HepG2 (cell line): Measurements from ENCODE around the gene FAM118B. TPM values are rescaled to one million over a fixed set of nuclear protein-coding genes. Genes with fewer than 3 reads are reported as not detected.

ENCODE experiments used
- AGO2 ChIP-seq: fragments of 200-400 bp; formaldehyde crosslinking; optimal IDR thresholded peaks from 2 replicates; pipeline ENCODE3; 2017; ENCODE audit warnings: mild to moderate bottlenecking, low read depth, low read length, moderate library complexity
- CBX1 ChIP-seq: IDR thresholded peaks from one replicate; pipeline ENCODE4 v1.6.1; 2016; ENCODE audit warnings: antibody characterized with exemption, low read depth
- FOXJ3 ChIP-seq: sonication (generic); formaldehyde crosslinking; IDR thresholded peaks from 2 replicates; pipeline ENCODE4 v1.4.0; 2020; ENCODE audit warnings: missing genetic modification reagents, mild to moderate bottlenecking, borderline replicate concordance
- HNRNPLL ChIP-seq: fragments of 200-400 bp; formaldehyde crosslinking; IDR thresholded peaks from 2 replicates; pipeline ENCODE4 v1.6.1; 2017; ENCODE audit warnings: mild to moderate bottlenecking, low read depth, low read length; ENCODE audit not compliant: poor library complexity, severe bottlenecking
- JUND ChIP-seq: sonication (generic); formaldehyde crosslinking; IDR thresholded peaks from 2 replicates; pipeline ENCODE4 v1.8.0; 2022; ENCODE audit warnings: mild to moderate bottlenecking, missing genetic modification reagents
- KDM2A ChIP-seq: sonication (generic); formaldehyde crosslinking; IDR thresholded peaks from 2 replicates; pipeline ENCODE4 v1.4.0; 2020; ENCODE audit warnings: low read depth, missing genetic modification reagents, borderline replicate concordance
- NFE2 ChIP-seq: sonication (generic); formaldehyde crosslinking; IDR thresholded peaks from 2 replicates; pipeline ENCODE4 v1.4.0; 2020; ENCODE audit warnings: missing genetic modification reagents
- PITX1 ChIP-seq: sonication (generic); formaldehyde crosslinking; IDR thresholded peaks from 2 replicates; pipeline ENCODE4 v1.5.1; 2020; ENCODE audit warnings: mild to moderate bottlenecking, missing genetic modification reagents
- SMARCE1 ChIP-seq: fragments of 450-650 bp; IDR thresholded peaks from 2 replicates; pipeline ENCODE4 v1.6.1; 2017; ENCODE audit warnings: borderline replicate concordance
- U2AF2 ChIP-seq: fragments of 200-400 bp; formaldehyde crosslinking; IDR thresholded peaks from 2 replicates; pipeline ENCODE4 v1.6.1; 2017; ENCODE audit warnings: low read depth, mild to moderate bottlenecking, low read length
- ZNF205 ChIP-seq: IDR thresholded peaks from 2 replicates; pipeline ENCODE4 v1.6.1; 2018; ENCODE audit warnings: missing biosample characterization, missing genetic modification reagents
- ZNF282 ChIP-seq: fragments of 450-650 bp; IDR thresholded peaks from 2 replicates; pipeline ENCODE4 v1.6.1; 2018; ENCODE audit not compliant: partially characterized antibody
- ZNF496 ChIP-seq: sonication (generic); formaldehyde crosslinking; IDR thresholded peaks from 2 replicates; pipeline ENCODE4 v1.8.1; 2023; ENCODE audit warnings: mild to moderate bottlenecking, moderate library complexity, missing genetic modification reagents; ENCODE audit not compliant: insufficient replicate concordance
- ZNF879 ChIP-seq: sonication (generic); formaldehyde crosslinking; IDR thresholded peaks from 2 replicates; pipeline ENCODE4 v1.8.1; 2023; ENCODE audit warnings: missing genetic modification reagents
- ZSCAN25 ChIP-seq: sonication (generic); formaldehyde crosslinking; IDR thresholded peaks from 2 replicates; pipeline ENCODE4 v1.8.0; 2022; ENCODE audit warnings: mild to moderate bottlenecking, missing genetic modification reagents
- polyA plus RNA-seq, 8 experiments: library from polyadenylated mRNA; depleted of rRNA in 3 of 8; stranded (reverse) in 7 of 8; unstranded in 1 of 8; fragments of >200 nt; fragmentation: Illumina TruSeq in 4 of 8; extraction: Trizol in 4 of 8; gene quantifications; 2 replicates each; pipeline versions ENCODE4 v1.2.1 to v1.2.3, GENCODE V29; 2011 to 2016; ENCODE audit warnings: low read depth in 4 of 8, missing spikeins in 1 of 8, mixed read lengths in 1 of 8; ENCODE audit not compliant: insufficient read depth in 1 of 8
- total RNA-seq, 5 experiments: library from RNA; depleted of rRNA; stranded (reverse); fragments of >200 nt; fragmentation: Illumina TruSeq; extraction: Trizol; gene quantifications; 2 replicates each; pipeline ENCODE4 v1.2.3, GENCODE V29; 2016; ENCODE audit warnings: low read depth in 1 of 5
- TF ChIP-seq, protein P1 (sequence below): sonication (generic); formaldehyde crosslinking; IDR thresholded peaks from 2 replicates; pipeline ENCODE4 v1.4.0; 2020; ENCODE audit warnings: mild to moderate bottlenecking, missing genetic modification reagents, borderline replicate concordance
- TF ChIP-seq, protein P2 (sequence below): IDR thresholded peaks from 2 replicates; pipeline ENCODE4 v1.6.1; 2016; ENCODE audit warnings: mild to moderate bottlenecking, missing biosample characterization, missing genetic modification reagents
- TF ChIP-seq, protein P3 (sequence below): sonication (generic); formaldehyde crosslinking; conservative IDR thresholded peaks from 2 replicates; pipeline ENCODE4 v1.8.0; 2022; ENCODE audit warnings: mild to moderate bottlenecking, moderate library complexity, missing genetic modification reagents
- TF ChIP-seq, protein P4 (sequence below): sonication (generic); formaldehyde crosslinking; IDR thresholded peaks from 2 replicates; pipeline ENCODE4 v1.4.0; 2020; ENCODE audit warnings: missing genetic modification reagents
- TF ChIP-seq, protein P5 (sequence below): sonication (generic); formaldehyde crosslinking; IDR thresholded peaks from 2 replicates; pipeline ENCODE4 v1.8.1; 2023; ENCODE audit warnings: missing genetic modification reagents, inconsistent platforms, borderline replicate concordance

FAM118B gene
- total and polyA plus RNA-seq, 2 of the 13 experiments (the other 11 are each of a cell fraction or from before 2014, with no cell fraction given) = 10.2 to 25.7 TPM

DNA sequence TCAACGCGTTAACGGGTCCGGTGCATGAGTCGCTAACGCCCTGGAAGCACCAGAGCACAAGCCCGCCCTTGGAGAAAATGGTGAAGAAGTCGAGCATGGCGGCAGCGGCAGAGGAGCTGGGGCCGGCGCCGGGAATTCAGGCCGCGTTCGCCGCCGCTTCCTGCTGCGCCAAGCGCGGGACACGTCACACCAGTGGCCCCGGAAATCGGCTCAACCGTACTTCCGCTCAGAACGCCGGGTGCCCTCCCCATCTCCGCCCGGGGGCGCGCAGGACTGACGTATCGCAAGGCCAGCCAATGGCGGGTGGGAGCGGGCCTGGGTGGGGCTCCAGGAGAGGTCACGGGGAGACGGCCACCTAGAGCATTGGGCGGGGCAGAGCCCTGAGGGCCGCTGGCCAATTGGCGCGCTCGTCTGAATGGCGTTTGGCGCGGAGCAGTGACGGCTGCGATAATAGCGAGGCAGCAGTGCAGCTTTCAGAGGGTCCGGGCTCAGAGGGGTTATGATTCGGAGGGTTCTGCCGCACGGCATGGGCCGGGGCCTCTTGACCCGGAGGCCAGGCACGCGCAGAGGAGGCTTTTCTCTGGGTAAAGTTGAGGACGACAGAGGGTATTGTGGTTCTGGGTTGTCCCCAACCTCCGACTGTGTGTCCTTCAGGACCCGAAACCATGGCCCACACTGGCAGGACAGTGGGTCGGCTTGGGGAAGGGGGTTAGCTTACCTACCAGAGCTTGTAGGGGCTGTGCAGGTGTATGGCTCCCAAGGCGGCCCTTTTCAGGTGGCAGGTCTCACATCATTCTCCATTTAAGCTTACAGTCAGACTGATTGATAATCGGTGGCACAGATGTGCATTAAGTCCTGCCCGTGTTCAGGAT, 57.4 kb downstream of the FAM118B start, which contains the start of the genes FOXRED1 and SRPRA (continued):
- TF ChIP-seq, protein P1, sequence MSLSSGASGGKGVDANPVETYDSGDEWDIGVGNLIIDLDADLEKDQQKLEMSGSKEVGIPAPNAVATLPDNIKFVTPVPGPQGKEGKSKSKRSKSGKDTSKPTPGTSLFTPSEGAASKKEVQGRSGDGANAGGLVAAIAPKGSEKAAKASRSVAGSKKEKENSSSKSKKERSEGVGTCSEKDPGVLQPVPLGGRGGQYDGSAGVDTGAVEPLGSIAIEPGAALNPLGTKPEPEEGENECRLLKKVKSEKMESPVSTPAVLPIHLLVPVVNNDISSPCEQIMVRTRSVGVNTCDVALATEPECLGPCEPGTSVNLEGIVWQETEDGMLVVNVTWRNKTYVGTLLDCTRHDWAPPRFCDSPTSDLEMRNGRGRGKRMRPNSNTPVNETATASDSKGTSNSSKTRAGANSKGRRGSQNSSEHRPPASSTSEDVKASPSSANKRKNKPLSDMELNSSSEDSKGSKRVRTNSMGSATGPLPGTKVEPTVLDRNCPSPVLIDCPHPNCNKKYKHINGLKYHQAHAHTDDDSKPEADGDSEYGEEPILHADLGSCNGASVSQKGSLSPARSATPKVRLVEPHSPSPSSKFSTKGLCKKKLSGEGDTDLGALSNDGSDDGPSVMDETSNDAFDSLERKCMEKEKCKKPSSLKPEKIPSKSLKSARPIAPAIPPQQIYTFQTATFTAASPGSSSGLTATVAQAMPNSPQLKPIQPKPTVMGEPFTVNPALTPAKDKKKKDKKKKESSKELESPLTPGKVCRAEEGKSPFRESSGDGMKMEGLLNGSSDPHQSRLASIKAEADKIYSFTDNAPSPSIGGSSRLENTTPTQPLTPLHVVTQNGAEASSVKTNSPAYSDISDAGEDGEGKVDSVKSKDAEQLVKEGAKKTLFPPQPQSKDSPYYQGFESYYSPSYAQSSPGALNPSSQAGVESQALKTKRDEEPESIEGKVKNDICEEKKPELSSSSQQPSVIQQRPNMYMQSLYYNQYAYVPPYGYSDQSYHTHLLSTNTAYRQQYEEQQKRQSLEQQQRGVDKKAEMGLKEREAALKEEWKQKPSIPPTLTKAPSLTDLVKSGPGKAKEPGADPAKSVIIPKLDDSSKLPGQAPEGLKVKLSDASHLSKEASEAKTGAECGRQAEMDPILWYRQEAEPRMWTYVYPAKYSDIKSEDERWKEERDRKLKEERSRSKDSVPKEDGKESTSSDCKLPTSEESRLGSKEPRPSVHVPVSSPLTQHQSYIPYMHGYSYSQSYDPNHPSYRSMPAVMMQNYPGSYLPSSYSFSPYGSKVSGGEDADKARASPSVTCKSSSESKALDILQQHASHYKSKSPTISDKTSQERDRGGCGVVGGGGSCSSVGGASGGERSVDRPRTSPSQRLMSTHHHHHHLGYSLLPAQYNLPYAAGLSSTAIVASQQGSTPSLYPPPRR (CRISPR knock-in tag) = no peak; the same call in 1 of the 2 replicates
- TF ChIP-seq ZNF879 (CRISPR knock-in tag) (no peak), PITX1 (CRISPR knock-in tag) (no peak), ZNF496 (CRISPR knock-in tag) (no peak), SMARCE1 (no peak), HNRNPLL (peak; percentile 93), CBX1 (peak; percentile 37), AGO2 (peak; percentile 57), KDM2A (CRISPR knock-in tag) (peak; percentile 99), JUND (0 out of 2 replicates have a peak, but pooled peaks have one; percentile 6), NFE2 (no peak), U2AF2 (no peak), FOXJ3 (CRISPR knock-in tag) (peak; percentile 14; the same call in 1 of the 2 replicates), ZSCAN25 (CRISPR knock-in tag) (no peak), ZNF205 (CRISPR knock-in tag) (no peak), ZNF282 (no peak)
- TF ChIP-seq, protein P2, sequence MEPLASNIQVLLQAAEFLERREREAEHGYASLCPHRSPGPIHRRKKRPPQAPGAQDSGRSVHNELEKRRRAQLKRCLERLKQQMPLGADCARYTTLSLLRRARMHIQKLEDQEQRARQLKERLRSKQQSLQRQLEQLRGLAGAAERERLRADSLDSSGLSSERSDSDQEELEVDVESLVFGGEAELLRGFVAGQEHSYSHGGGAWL (CRISPR knock-in tag) = peak; percentile 42; the same call in 1 of the 2 replicates
- TF ChIP-seq, protein P3, sequence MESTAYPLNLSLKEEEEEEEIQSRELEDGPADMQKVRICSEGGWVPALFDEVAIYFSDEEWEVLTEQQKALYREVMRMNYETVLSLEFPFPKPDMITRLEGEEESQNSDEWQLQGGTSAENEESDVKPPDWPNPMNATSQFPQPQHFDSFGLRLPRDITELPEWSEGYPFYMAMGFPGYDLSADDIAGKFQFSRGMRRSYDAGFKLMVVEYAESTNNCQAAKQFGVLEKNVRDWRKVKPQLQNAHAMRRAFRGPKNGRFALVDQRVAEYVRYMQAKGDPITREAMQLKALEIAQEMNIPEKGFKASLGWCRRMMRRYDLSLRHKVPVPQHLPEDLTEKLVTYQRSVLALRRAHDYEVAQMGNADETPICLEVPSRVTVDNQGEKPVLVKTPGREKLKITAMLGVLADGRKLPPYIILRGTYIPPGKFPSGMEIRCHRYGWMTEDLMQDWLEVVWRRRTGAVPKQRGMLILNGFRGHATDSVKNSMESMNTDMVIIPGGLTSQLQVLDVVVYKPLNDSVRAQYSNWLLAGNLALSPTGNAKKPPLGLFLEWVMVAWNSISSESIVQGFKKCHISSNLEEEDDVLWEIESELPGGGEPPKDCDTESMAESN (CRISPR knock-in tag) = peak; percentile 92
- TF ChIP-seq, protein P4, sequence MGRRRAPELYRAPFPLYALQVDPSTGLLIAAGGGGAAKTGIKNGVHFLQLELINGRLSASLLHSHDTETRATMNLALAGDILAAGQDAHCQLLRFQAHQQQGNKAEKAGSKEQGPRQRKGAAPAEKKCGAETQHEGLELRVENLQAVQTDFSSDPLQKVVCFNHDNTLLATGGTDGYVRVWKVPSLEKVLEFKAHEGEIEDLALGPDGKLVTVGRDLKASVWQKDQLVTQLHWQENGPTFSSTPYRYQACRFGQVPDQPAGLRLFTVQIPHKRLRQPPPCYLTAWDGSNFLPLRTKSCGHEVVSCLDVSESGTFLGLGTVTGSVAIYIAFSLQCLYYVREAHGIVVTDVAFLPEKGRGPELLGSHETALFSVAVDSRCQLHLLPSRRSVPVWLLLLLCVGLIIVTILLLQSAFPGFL = no peak
- TF ChIP-seq, protein P5, sequence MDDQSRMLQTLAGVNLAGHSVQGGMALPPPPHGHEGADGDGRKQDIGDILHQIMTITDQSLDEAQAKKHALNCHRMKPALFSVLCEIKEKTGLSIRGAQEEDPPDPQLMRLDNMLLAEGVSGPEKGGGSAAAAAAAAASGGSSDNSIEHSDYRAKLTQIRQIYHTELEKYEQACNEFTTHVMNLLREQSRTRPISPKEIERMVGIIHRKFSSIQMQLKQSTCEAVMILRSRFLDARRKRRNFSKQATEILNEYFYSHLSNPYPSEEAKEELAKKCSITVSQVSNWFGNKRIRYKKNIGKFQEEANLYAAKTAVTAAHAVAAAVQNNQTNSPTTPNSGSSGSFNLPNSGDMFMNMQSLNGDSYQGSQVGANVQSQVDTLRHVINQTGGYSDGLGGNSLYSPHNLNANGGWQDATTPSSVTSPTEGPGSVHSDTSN (CRISPR knock-in tag) = no peak
